ENCODE results near the gene RHEBL1.

Gene RHEBL1

GRCh38 chr12:49020441-49020840 is 49.3 kb downstream of the RHEBL1 start:
- no peaks in the 10 kb centered on the region for H3K9me3 ChIP-seq
- no peak overlapping the region for H3K4me3 ChIP-seq
- peaks cover 7% of the 10 kb centered on the region for H3K4me1 ChIP-seq
- H3K27me3 ChIP-seq (ENCODE audit: low read depth), result no peaks in the 10 kb centered on the region
- DNase-seq (ENCODE audit: low spot score in 2 of 2), result no peak
- H3K36me3 ChIP-seq (replicated peaks), result peaks cover 43% of the 10 kb centered on the region
- in situ Hi-C loops (cut with MboI; ENCODE audit: low sequenced_read_pairs), result no loop called here

GRCh38 chr12:49019443-49020324 is 50.1 kb downstream of the RHEBL1 start:
- no peaks in the 10 kb centered on the region for H3K9me3 ChIP-seq
- H3K36me3 ChIP-seq (replicated peaks), result peaks cover 35% of the 10 kb centered on the region
- peaks cover 7% of the 10 kb centered on the region for H3K4me1 ChIP-seq
- DNase-seq (ENCODE audit: low spot score in 2 of 2), result peak in 1 of 2 experiments; percentile 67
- in situ Hi-C loops (cut with MboI; ENCODE audit: low sequenced_read_pairs), result no loop called here
- no peaks in the 10 kb centered on the region for H3K27me3 ChIP-seq (ENCODE audit: low read depth)
- H3K4me3 ChIP-seq, result no peak overlapping the region

- Histone ChIP-seq H3K4me1 (peaks cover 7% of the 10 kb centered on the region), H3K9me3 (no peaks in the 10 kb centered on the region), H3K4me3 (peak overlapping the region; percentile 57), H3K27me3 (ENCODE audit: low read depth) (no peaks in the 10 kb centered on the region), H3K36me3 (replicated peaks) (peaks cover 30% of the 10 kb centered on the region)
- in situ Hi-C loops (cut with MboI; ENCODE audit: low sequenced_read_pairs), result no loop called here
- DNase-seq (ENCODE audit: low spot score in 2 of 2), result no peak
Observed at GRCh38 chr12:49019120-49019430, 50.7 kb downstream of the RHEBL1 start.

GRCh38 chr12:49018261-49019119 is 51.3 kb downstream of the RHEBL1 start, which contains the start of gene PRKAG1:
Gene PRKAG1, minus strand, starts transcription at chr12:49018776. Its CDS starts 36 bp downstream, at chr12:49018740.
- Histone ChIP-seq H3K4me3 (peak within 1 kb of the TSS; percentile 57), H3K9me3 (no peaks in the 10 kb centered on the region), H3K4me1 (peaks cover 7% of the 10 kb centered on the region), H3K27me3 (ENCODE audit: low read depth) (no peaks in the 10 kb centered on the region), H3K36me3 (replicated peaks) (peaks cover 27% of the 10 kb centered on the region)
- DNase-seq (ENCODE audit: low spot score in 2 of 2), result peak; percentile 91 to 97
- in situ Hi-C loops (cut with MboI; ENCODE audit: low sequenced_read_pairs), result no loop called here

GRCh38 chr12:49017891-49018260 is 51.9 kb downstream of the RHEBL1 start:
- Histone ChIP-seq H3K36me3 (replicated peaks) (peaks cover 26% of the 10 kb centered on the region), H3K9me3 (no peaks in the 10 kb centered on the region), H3K4me1 (peaks cover 7% of the 10 kb centered on the region), H3K4me3 (peak overlapping the region; percentile 57), H3K27me3 (ENCODE audit: low read depth) (no peaks in the 10 kb centered on the region)
- in situ Hi-C loops (cut with MboI; ENCODE audit: low sequenced_read_pairs), result no loop called here
- peak in 1 of 2 experiments; percentile 48 for DNase-seq (ENCODE audit: low spot score in 2 of 2)

GRCh38 chr12:49015196-49015595 is 54.6 kb downstream of the RHEBL1 start:
- in situ Hi-C loops (cut with MboI; ENCODE audit: low sequenced_read_pairs), result no loop called here
- no peaks in the 10 kb centered on the region for H3K9me3 ChIP-seq
- peaks cover 21% of the 10 kb centered on the region for H3K36me3 ChIP-seq (replicated peaks)
- H3K4me1 ChIP-seq, result peaks cover 15% of the 10 kb centered on the region
- H3K27me3 ChIP-seq (ENCODE audit: low read depth), result no peaks in the 10 kb centered on the region
- no peak overlapping the region for H3K4me3 ChIP-seq
- DNase-seq (ENCODE audit: low spot score in 2 of 2), result no peak
